Skeletal muscle tissue (tissue), 4 donors: ENCODE measurements around the gene GABRR1. TPM values are rescaled to one million over a fixed set of nuclear protein-coding genes. Genes with fewer than 3 reads are reported as not detected.

Experiments used
- H3K27ac ChIP-seq: one replicate; pipeline ENCODE4 v1.7.0; 2013; ENCODE audit warnings: mild to moderate bottlenecking, low read depth, low read length, inconsistent platforms
- H3K27me3 ChIP-seq, 3 donors: one replicate each; pipeline ENCODE4 v1.7.0; 2013; ENCODE audit warnings: low read length in 3 of 3; ENCODE audit not compliant: control insufficient read depth in 3 of 3, insufficient read depth in 3 of 3
- H3K36me3 ChIP-seq, 3 donors: one replicate each; pipeline ENCODE4 v1.7.0; 2013; ENCODE audit warnings: low read length in 3 of 3; ENCODE audit not compliant: control insufficient read depth in 3 of 3, insufficient read depth in 3 of 3
- H3K4me1 ChIP-seq, 3 donors: one replicate each; pipeline ENCODE4 v1.7.0; 2013; ENCODE audit warnings: low read length in 3 of 3, mild to moderate bottlenecking in 3 of 3; ENCODE audit not compliant: control insufficient read depth in 3 of 3, insufficient read depth in 3 of 3
- H3K4me3 ChIP-seq, 3 donors: one replicate each; pipeline ENCODE4 v1.7.0; 2013; ENCODE audit warnings: low read length in 3 of 3
- H3K9ac ChIP-seq, 3 donors: one replicate each; pipeline ENCODE4 v1.7.0; 2013; ENCODE audit warnings: low read length in 3 of 3, mild to moderate bottlenecking in 3 of 3, moderate library complexity in 2 of 3, low read depth in 1 of 3
- H3K9me3 ChIP-seq, 3 donors: one replicate each; pipeline ENCODE4 v1.7.0; 2013; ENCODE audit warnings: low read length in 3 of 3; ENCODE audit not compliant: control insufficient read depth in 3 of 3
- total RNA-seq: library from RNA; depleted of rRNA; stranded (reverse); fragments of >200 nt; gene quantifications from one replicate; pipeline ENCODE4 v1.2.3, GENCODE V29; 2014
- donor health status: Osteomylitis.

Gene GABRR1
- total RNA-seq, 1 donor from 2014 or later = 0.52 TPM

DNA sequence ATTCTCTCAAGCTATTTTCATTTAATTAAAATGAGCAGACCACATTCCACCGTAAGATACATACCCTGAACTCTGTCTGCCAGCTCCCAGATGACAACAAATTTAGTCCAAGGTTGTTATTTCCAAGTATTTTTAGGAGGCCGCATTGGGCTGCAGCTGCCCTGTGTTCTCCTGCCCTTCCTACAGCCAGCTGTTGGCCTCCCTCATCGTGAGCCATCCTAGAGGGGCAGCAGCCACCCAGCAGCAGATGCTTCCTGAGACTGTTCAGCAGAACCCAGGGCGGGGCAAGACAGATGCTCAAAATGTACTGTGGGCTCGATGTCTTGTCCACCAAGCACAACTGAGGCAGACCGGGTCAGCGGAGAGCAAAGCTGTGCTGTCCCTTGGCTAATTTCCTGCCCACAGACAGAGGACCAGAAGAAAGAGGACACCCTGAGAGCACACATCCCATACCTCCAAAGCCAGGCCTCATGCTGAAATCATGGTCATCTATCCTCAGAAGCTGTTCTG, 16.4 kb downstream of the GABRR1 start:
- no peak overlapping the region for H3K9ac ChIP-seq
- H3K4me3 ChIP-seq = no peak overlapping the region
- no peak overlapping the region for H3K27ac ChIP-seq
- H3K9me3 ChIP-seq = peaks cover 0 to under 1% (median 0%) of the 10 kb centered on the region in 3 donors
- no peaks in the 10 kb centered on the region for H3K27me3 ChIP-seq
- no peaks in the 10 kb centered on the region for H3K36me3 ChIP-seq
- peaks cover 7 to 10% (median 7%) of the 10 kb centered on the region in 3 donors for H3K4me1 ChIP-seq

DNA sequence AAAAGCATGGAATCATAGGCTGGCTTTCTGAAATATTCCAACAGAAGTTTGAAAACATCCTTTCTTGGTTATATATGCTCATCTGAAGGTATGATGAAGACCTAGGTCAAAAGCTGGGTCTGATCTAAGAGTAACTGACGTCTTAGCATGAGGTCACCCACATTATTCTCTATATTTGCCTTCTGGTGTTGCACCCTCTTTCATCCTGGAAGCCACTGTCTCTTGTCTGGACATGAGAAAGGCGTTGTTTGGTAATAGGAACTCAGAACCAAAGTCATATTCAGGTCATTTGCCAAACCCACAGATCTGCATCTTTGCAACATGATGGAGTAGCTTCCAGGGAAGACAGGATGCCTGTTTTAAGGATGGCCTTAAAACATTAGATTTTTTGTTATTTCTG, 17.6 kb downstream of the GABRR1 start:
- Histone ChIP-seq H3K9me3 (peaks cover 0 to 4% (median 0%) of the 10 kb centered on the region in 3 donors), H3K9ac (no peak overlapping the region), H3K4me1 (peaks cover 7 to 10% (median 7%) of the 10 kb centered on the region in 3 donors), H3K4me3 (no peak overlapping the region), H3K27me3 (no peaks in the 10 kb centered on the region), H3K36me3 (no peaks in the 10 kb centered on the region), H3K27ac (no peak overlapping the region)

DNA sequence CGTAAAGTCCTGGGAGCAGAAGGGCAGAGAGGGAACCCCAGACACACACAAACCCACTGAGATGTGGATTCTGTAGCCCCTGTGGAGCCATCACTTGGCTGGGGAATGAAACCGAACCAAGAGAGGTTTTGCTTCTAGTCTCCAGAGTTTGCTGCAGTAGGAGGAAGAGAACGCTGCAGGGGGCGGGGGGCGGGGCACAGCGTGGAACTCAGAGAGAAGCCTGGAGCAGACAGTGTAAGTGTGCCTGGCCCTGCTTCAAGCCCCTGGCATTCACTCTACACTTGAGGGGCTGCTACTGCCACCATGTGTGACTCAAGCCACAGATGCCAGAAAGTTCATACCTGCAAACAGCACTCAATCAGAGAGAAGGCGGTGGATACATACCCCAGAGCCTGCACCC, 18.9 kb downstream of the GABRR1 start:
- H3K27me3 ChIP-seq = no peaks in the 10 kb centered on the region
- no peak overlapping the region for H3K9ac ChIP-seq
- H3K4me3 ChIP-seq = no peak overlapping the region
- no peak overlapping the region for H3K27ac ChIP-seq
- no peaks in the 10 kb centered on the region for H3K36me3 ChIP-seq
- no peaks in the 10 kb centered on the region for H3K4me1 ChIP-seq
- H3K9me3 ChIP-seq = peaks cover 3 to 4% (median 4%) of the 10 kb centered on the region in 3 donors

- H3K9me3 ChIP-seq = peaks cover 3 to 4% (median 4%) of the 10 kb centered on the region in 3 donors
- H3K4me3 ChIP-seq = no peak overlapping the region
- no peaks in the 10 kb centered on the region for H3K27me3 ChIP-seq
- H3K27ac ChIP-seq = no peak overlapping the region
- no peaks in the 10 kb centered on the region for H3K36me3 ChIP-seq
- no peaks in the 10 kb centered on the region for H3K4me1 ChIP-seq
- H3K9ac ChIP-seq = no peak overlapping the region
These were observed 20.0 kb downstream of the GABRR1 start for GRCh38 chr6:89197141-89197540.

DNA sequence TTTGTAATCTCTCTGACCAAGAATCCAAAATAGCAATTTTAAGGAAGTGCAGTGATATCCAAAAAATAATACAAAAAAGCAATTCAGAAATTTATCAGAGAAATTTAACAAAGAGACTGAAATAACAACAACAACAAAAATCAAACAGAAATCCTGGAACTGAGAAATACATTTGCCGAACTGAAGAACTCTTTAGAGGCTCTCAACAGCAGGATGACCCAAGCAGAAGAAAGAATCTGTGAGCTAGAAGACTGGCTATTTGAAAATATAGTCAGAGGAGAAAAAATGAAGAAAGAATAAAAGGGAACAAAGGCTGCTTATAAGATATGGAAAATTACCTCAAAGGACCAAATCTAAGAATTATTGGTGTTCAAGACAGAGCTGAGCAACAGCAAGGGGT, 22.6 kb downstream of the GABRR1 start:
- H3K27ac ChIP-seq = no peak overlapping the region
- H3K9ac ChIP-seq = no peak overlapping the region
- no peaks in the 10 kb centered on the region for H3K27me3 ChIP-seq
- H3K36me3 ChIP-seq = no peaks in the 10 kb centered on the region
- H3K9me3 ChIP-seq = peaks cover 3 to 4% (median 4%) of the 10 kb centered on the region in 3 donors
- H3K4me3 ChIP-seq = no peak overlapping the region
- no peaks in the 10 kb centered on the region for H3K4me1 ChIP-seq

DNA sequence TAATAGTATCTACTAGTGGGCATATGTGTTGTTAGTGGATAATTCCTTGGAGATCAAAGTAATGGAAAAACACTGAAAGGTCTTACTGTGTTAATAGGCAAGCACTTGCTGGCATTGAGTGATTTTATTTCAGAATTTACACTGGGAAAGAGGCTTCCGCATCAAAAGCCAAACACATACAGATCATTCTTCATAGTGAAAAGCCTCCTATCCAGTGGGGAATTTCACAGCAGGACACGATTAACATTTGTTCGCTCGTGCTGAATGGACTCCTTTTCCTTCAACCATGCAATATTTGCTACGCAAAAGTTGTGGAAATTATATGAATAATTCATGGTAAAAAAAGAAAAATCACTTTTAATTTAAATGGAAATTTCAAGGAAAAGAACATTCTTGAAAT, 26.4 kb downstream of the GABRR1 start:
- Histone ChIP-seq H3K9me3 (peaks cover 3 to 4% (median 4%) of the 10 kb centered on the region in 3 donors), H3K27me3 (no peaks in the 10 kb centered on the region), H3K27ac (no peak overlapping the region)

DNA sequence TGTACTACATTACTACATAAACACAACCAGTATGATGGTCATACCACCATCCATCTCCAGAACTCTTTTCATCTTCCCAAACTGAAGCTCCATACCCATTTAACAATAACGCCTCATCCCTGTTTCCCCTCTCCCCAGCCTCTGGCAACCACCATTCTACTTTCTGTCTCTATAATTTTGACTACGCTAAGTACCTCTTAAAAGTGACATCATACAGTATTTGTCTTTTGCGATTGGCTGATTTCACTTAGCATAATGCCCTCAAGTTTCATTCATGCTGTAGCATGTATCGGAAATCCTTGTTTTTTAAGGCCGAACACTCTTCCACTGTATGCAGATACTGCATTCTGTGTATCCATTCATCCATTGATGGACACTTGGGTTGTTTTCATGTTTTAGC, 29.7 kb downstream of the GABRR1 start:
- no peaks in the 10 kb centered on the region for H3K36me3 ChIP-seq
- no peak overlapping the region for H3K27ac ChIP-seq
- H3K4me1 ChIP-seq = peaks cover 9 to 17% (median 10%) of the 10 kb centered on the region in 3 donors

More for the DNA sequence above, 26.4 kb downstream of the GABRR1 start:
- no peak overlapping the region for H3K4me3 ChIP-seq
- H3K4me1 ChIP-seq = peaks cover 5 to 13% (median 10%) of the 10 kb centered on the region in 3 donors
- H3K9ac ChIP-seq = no peak overlapping the region
- no peaks in the 10 kb centered on the region for H3K36me3 ChIP-seq

DNA sequence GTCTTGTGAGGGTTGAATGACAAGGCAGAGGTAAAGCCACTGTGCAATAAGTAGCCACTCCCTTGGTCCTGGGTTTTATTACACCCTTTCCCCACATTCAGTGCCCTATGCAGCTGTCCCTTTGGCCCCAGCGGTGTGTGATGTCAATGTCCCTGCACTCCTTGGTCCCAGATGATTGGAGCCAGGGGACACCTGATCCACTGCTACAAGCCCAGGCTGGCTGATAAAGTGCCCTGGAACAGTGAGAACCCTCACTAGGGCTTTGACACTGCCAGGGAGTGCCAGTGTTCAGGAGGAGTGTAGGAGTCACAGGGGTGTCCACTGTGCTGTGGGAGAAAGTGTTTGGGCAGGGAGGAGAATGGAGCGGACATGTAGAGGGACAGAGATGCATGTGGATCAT, 30.4 kb downstream of the GABRR1 start:
- H3K36me3 ChIP-seq = no peaks in the 10 kb centered on the region
- peak overlapping the region in 1 of 3 donors; percentile 41 for H3K9ac ChIP-seq
- H3K27me3 ChIP-seq = no peaks in the 10 kb centered on the region
- H3K4me3 ChIP-seq = peak overlapping the region in 2 of 3 donors; percentile 17 to 36
- H3K27ac ChIP-seq = peak overlapping the region; percentile 51
- peaks cover 9 to 17% (median 10%) of the 10 kb centered on the region in 3 donors for H3K4me1 ChIP-seq
- no peaks in the 10 kb centered on the region for H3K9me3 ChIP-seq

More for the DNA sequence above, 29.7 kb downstream of the GABRR1 start:
- Histone ChIP-seq H3K4me3 (no peak overlapping the region), H3K9ac (no peak overlapping the region), H3K9me3 (no peaks in the 10 kb centered on the region), H3K27me3 (no peaks in the 10 kb centered on the region)

GRCh38 chr6:89184344-89184743, 32.8 kb downstream of the GABRR1 start:
- Histone ChIP-seq H3K4me1 (peaks cover 12 to 31% (median 18%) of the 10 kb centered on the region in 3 donors), H3K36me3 (no peaks in the 10 kb centered on the region), H3K9me3 (no peaks in the 10 kb centered on the region), H3K4me3 (no peak overlapping the region), H3K27me3 (no peaks in the 10 kb centered on the region), H3K9ac (no peak overlapping the region), H3K27ac (no peak overlapping the region)

DNA sequence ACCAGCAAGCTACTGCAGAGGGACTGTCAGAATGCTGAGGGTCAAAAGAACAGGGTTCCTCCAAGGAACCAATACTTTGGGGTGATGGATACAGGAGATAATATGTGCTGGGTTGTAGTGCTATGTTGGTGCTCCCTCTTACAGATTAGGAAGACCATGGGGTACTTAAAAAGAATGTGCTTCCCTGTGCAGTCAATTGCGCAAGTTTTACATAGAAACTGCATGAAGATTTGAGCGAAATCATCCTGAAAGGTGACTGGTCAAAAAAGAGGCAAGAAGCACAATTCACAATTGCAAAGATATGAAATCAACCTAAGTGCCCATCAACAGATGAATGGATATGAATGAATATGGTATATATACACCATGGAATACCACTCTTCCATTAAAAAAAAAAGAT, 33.9 kb downstream of the GABRR1 start:
- no peaks in the 10 kb centered on the region for H3K9me3 ChIP-seq
- no peaks in the 10 kb centered on the region for H3K36me3 ChIP-seq
- H3K27me3 ChIP-seq = no peaks in the 10 kb centered on the region
- no peak overlapping the region for H3K9ac ChIP-seq
- no peak overlapping the region for H3K27ac ChIP-seq
- H3K4me3 ChIP-seq = no peak overlapping the region
- peaks cover 12 to 31% (median 18%) of the 10 kb centered on the region in 3 donors for H3K4me1 ChIP-seq
